K562 (cell line): Measurements from ENCODE around the gene GLB1L3. TPM values are rescaled to one million over a fixed set of nuclear protein-coding genes. Genes with fewer than 3 reads are reported as not detected.

Experiments
- ATAC-seq: fragments of 200-7000 bp; cut with Tn5 transposase; 3 replicates; pipeline ENCODE4 v1.9.1; 2020; ENCODE audit warnings: moderate library complexity
- BruUV-seq: library from RNA; stranded (reverse); fragments of 400-500 nt; replicated peaks from 2 replicates; lab custom pipeline; 2021; lab: Mats Ljungman, UMichigan
- CTCF ChIA-PET: fragments of 300-600 bp; formaldehyde crosslinking; extraction: SDS; loops from one replicate; lab custom pipeline; 2021; ENCODE audit warnings: low intra/inter-chr PET ratio; lab: Yijun Ruan, JAX
- POLR2A ChIA-PET: fragments of 300-600, 350-650 bp; sonication (Branson Sonifier 250); formaldehyde crosslinking; extraction: SDS; loops from one replicate; lab custom pipeline; 2021; ENCODE audit warnings: antibody characterized with exemption, inconsistent platforms; lab: Yijun Ruan, JAX
- DNase-seq, 4 experiments: peaks; one replicate each; pipeline versions ENCODE4 v3.0.0 to v3.0.0-alpha.2; 2011 to 2018; ENCODE audit warnings: low spot score in 3 of 4, mixed read lengths in 3 of 4; ENCODE audit errors: extremely low read depth in 1 of 4
- FAIRE-seq: peaks from 2 replicates; lab custom pipeline; 2011; peaks lifted over from hg19 to GRCh38; lab: Jason Lieb, UNC
- H2AFZ ChIP-seq: 2 replicates; pipeline ENCODE4 v1.6.0; 2011; ENCODE audit warnings: low read depth, low read length, control low read depth, inconsistent platforms
- H3K27ac ChIP-seq: fragments of 200-600 bp; 3 replicates; pipeline ENCODE4 v1.8.0; 2011; ENCODE audit warnings: low read depth, mild to moderate bottlenecking, control low read depth, inconsistent platforms, low read length, moderate library complexity, mixed read lengths; ENCODE audit errors: extremely low read depth
- H3K27me3 ChIP-seq, 2 experiments: fragments of 300-600 bp in 1 of 2; 2 replicates in 1 of 2; 3 replicates in 1 of 2; pipeline versions ENCODE4 v1.6.0 to v1.8.0; 2011; ENCODE audit warnings: inconsistent platforms in 2 of 2, low read length in 2 of 2, mild to moderate bottlenecking in 1 of 2, mixed read lengths in 1 of 2, moderate library complexity in 1 of 2; ENCODE audit not compliant: control insufficient read depth in 2 of 2, insufficient read depth in 2 of 2
- H3K36me3 ChIP-seq: fragments of 300-600 bp; 3 replicates; pipeline ENCODE4 v1.8.0; 2011; ENCODE audit warnings: mild to moderate bottlenecking, low read length, inconsistent platforms; ENCODE audit not compliant: control insufficient read depth, insufficient read depth
- H3K4me1 ChIP-seq, 2 experiments: fragments of 200-600 bp in 1 of 2; replicated peaks in 1 of 2; 2 replicates in 1 of 2; 3 replicates in 1 of 2; pipeline versions ENCODE4 v1.5.1 to v1.8.0; 2011; ENCODE audit warnings: inconsistent platforms in 2 of 2, low read length in 2 of 2, mild to moderate bottlenecking in 1 of 2, mixed read lengths in 1 of 2, moderate library complexity in 1 of 2; ENCODE audit not compliant: control insufficient read depth in 2 of 2, insufficient read depth in 2 of 2
- H3K4me2 ChIP-seq: 2 replicates; pipeline ENCODE4 v1.6.1; 2011; ENCODE audit warnings: low read length, control low read depth, inconsistent platforms, mixed read lengths; ENCODE audit not compliant: insufficient read depth
- H3K4me3 ChIP-seq: fragments of 200-600 bp; sonication (generic), shearing (Covaris generic); 2 replicates; pipeline ENCODE4 v1.5.1; 2016; ENCODE audit warnings: control low read depth, inconsistent platforms
- H3K79me2 ChIP-seq: fragments of 200-600 bp; 3 replicates; pipeline ENCODE4 v1.8.0; 2011; ENCODE audit warnings: low read length, inconsistent platforms; ENCODE audit not compliant: control insufficient read depth, insufficient read depth
- H3K9ac ChIP-seq, 2 experiments: 2 replicates each; pipeline versions ENCODE4 v1.6.0 to v1.6.1; 2011; ENCODE audit warnings: low read depth in 2 of 2, low read length in 2 of 2, control low read depth in 1 of 2, inconsistent platforms in 1 of 2, mild to moderate bottlenecking in 1 of 2, mixed read lengths in 1 of 2; ENCODE audit not compliant: insufficient read depth in 1 of 2
- H3K9me1 ChIP-seq: one replicate; pipeline ENCODE4 v1.6.0; 2011; ENCODE audit warnings: inconsistent platforms, mild to moderate bottlenecking, low read length, moderate library complexity; ENCODE audit not compliant: control insufficient read depth, insufficient read depth
- H3K9me3 ChIP-seq: replicated peaks from 2 replicates; pipeline ENCODE4 v1.5.1; 2011; ENCODE audit warnings: low read depth, low read length, inconsistent platforms; ENCODE audit not compliant: control insufficient read depth, insufficient read depth
- H4K20me1 ChIP-seq: replicated peaks from 2 replicates; pipeline ENCODE4 v1.6.1; 2011; ENCODE audit warnings: low read length, inconsistent platforms, mixed read lengths; ENCODE audit not compliant: control insufficient read depth, insufficient read depth
- ZBTB1 ChIP-seq: sonication (generic); formaldehyde crosslinking; IDR thresholded peaks from 2 replicates; pipeline ENCODE4 v1.8.1; 2023; ENCODE audit warnings: missing genetic modification reagents, low read depth, mild to moderate bottlenecking, borderline replicate concordance
- ZNF77 ChIP-seq: fragments of 250-450 bp; sonication (Bioruptor Pico); IDR thresholded peaks from 2 replicates; pipeline ENCODE4 v1.5.0; 2020
- WGBS: fragments of 100-300 bp; shearing (Covaris generic); methylation state at CpG from one replicate; pipeline ENCODE4 v1.1.6; 2016; ENCODE audit warnings: low coverage, mixed read lengths; ENCODE audit not compliant: insufficient coverage; ENCODE audit errors: missing lambda C conversion rate; 5-methylcytosine and 5-hydroxymethylcytosine counted together
- in situ Hi-C: fragments of 300-500 bp; cut with MboI; formaldehyde crosslinking; loops from 4 replicates; pipeline ENCODE4 v1.15.0; 2018; ENCODE audit warnings: inconsistent platforms, mixed read lengths
- intact Hi-C: fragments of 100-400 bp; cut with micrococcal nuclease; formaldehyde crosslinking; loops from 2 replicates; pipeline ENCODE4 v1.14.2; 2022
- polyA plus RNA-seq, 8 experiments: library from polyadenylated mRNA; depleted of rRNA in 4 of 8; stranded (reverse) in 5 of 8; unstranded in 3 of 8; fragments of >200 nt; fragmentation: Nextera tagmentation in 2 of 8; fragmentation: Illumina TruSeq in 1 of 8; extraction: Ambion mirVana in 2 of 8; extraction: Trizol in 1 of 8; gene quantifications; 2 replicates each; pipeline versions ENCODE4 v1.2.1 to v1.2.3, GENCODE V29; 2011 to 2014; ENCODE audit warnings: inconsistent platforms in 1 of 8, missing spikeins in 1 of 8
- total RNA-seq, 7 experiments: library from RNA; depleted of rRNA in 6 of 7; stranded (reverse); fragments of >200 nt in 6 of 7; fragmentation: Illumina TruSeq in 2 of 7; extraction: Trizol in 2 of 7; gene quantifications; 2 replicates each; pipeline versions ENCODE4 v1.2.1 to v1.2.3, GENCODE V29; 2011 to 2021; ENCODE audit warnings: low replicate concordance in 1 of 7

GLB1L3 gene
- total and polyA plus RNA-seq, 9 of the 15 experiments (the other 6 are each of a cell fraction or from before 2014, with no cell fraction given) = 0.18 to 3.3 (median 0.49) TPM

- Histone ChIP-seq H3K27me3 (peaks cover 28 to 33% of the 10 kb centered on the region in 2 experiments; a peak in 4 of 5 replicates), H3K4me2 (no peak overlapping the region), H4K20me1 (0 out of 2 replicates have a peak, but pooled peaks cover 4% of the 10 kb centered on the region), H2AFZ (no peak overlapping the region), H3K4me3 (no peak overlapping the region), H3K27ac (no peak overlapping the region), H3K4me1 (peaks cover 0 to 3% of the 10 kb centered on the region in 2 experiments; a peak in 1 of 5 replicates), H3K79me2 (no peaks in the 10 kb centered on the region)
- FAIRE-seq = no peak
- DNase-seq = no peak
- POLR2A ChIA-PET = interaction anchor here (1.0 kb wide), 1 partner anchor 17 kb away, joined by 3 read pairs; no protein-coding TSS in a partner anchor
- WGBS = 6% methylated on average over 20 of the region's 22 CpGs
- BruUV-seq = no TSS peak
- TF ChIP-seq ZNF77 (CRISPR knock-in tag) = no peak
- TF ChIP-seq ZBTB1 (CRISPR knock-in tag) = 0 out of 2 replicates have a peak, but pooled peaks have one; percentile 53
- TF ChIP-seq, all 486 proteins: peak for 1
- intact Hi-C loops (no loop called here), in situ Hi-C loops (no loop called here)
- H3K9ac ChIP-seq = 0 out of 4 replicates have a peak overlapping the region, but pooled peaks of 1 of the 2 experiments have one; percentile 28
- CTCF ChIA-PET = no interaction called here
- peak; percentile 50 for ATAC-seq
- no peaks in the 10 kb centered on the region for H3K9me3 ChIP-seq
- no peaks in the 10 kb centered on the region for H3K9me1 ChIP-seq
- H3K36me3 ChIP-seq = no peaks in the 10 kb centered on the region
Measured at GRCh38 chr11:134282121-134283045, 6.2 kb downstream of the GLB1L3 start.
